ENCODE data around the gene GRB14. TPM values are rescaled to one million over a fixed set of nuclear protein-coding genes. Genes with fewer than 3 reads are reported as not detected.

Gene GRB14
- total RNA-seq, 1 donor from 2014 or later = 11.1 TPM

- Histone ChIP-seq H3K9me3 (ENCODE audit: insufficient read depth, low read depth, low read length) (no peaks in the 10 kb centered on the region), H3K27ac (ENCODE audit: low read depth, low read length) (no peak overlapping the region), H2AFZ (ENCODE audit: low read depth, low read length) (no peak overlapping the region), H3K4me2 (ENCODE audit: low read length) (no peak overlapping the region), H3K9ac (ENCODE audit: low read length) (no peak overlapping the region), H4K20me1 (ENCODE audit: insufficient read depth, low read length) (no peaks in the 10 kb centered on the region), H3K36me3 (ENCODE audit: insufficient read depth, low read length) (no peaks in the 10 kb centered on the region), H3K4me1 (ENCODE audit: insufficient read depth, low read length) (no peaks in the 10 kb centered on the region), H3K27me3 (ENCODE audit: insufficient read depth, low read length) (no peaks in the 10 kb centered on the region), H3K79me2 (ENCODE audit: insufficient read depth, low read length) (no peaks in the 10 kb centered on the region), H3K4me3 (ENCODE audit: insufficient read depth, low read depth, low read length) (no peak overlapping the region)
- TF ChIP-seq, protein P1, sequence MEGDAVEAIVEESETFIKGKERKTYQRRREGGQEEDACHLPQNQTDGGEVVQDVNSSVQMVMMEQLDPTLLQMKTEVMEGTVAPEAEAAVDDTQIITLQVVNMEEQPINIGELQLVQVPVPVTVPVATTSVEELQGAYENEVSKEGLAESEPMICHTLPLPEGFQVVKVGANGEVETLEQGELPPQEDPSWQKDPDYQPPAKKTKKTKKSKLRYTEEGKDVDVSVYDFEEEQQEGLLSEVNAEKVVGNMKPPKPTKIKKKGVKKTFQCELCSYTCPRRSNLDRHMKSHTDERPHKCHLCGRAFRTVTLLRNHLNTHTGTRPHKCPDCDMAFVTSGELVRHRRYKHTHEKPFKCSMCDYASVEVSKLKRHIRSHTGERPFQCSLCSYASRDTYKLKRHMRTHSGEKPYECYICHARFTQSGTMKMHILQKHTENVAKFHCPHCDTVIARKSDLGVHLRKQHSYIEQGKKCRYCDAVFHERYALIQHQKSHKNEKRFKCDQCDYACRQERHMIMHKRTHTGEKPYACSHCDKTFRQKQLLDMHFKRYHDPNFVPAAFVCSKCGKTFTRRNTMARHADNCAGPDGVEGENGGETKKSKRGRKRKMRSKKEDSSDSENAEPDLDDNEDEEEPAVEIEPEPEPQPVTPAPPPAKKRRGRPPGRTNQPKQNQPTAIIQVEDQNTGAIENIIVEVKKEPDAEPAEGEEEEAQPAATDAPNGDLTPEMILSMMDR (IDR thresholded peaks at IDR 0.05; ENCODE audit: insufficient read depth, low read depth, low read length) = no peak
- no peak for TF ChIP-seq EZH2 (IDR thresholded peaks at IDR 0.05; ENCODE audit: insufficient read depth, low read length)
- Mint-ChIP-seq H3K4me1 (ENCODE audit: low read depth, unreplicated experiment) (no peaks in the 10 kb centered on the region), H3K36me3 (ENCODE audit: low read depth, unreplicated experiment) (no peaks in the 10 kb centered on the region), H3K4me3 (ENCODE audit: unreplicated experiment) (no peak overlapping the region), H3K27me3 (ENCODE audit: low read depth, unreplicated experiment) (no peaks in the 10 kb centered on the region), H3K27ac (ENCODE audit: unreplicated experiment) (no peak overlapping the region), H3K9me3 (ENCODE audit: unreplicated experiment) (no peaks in the 10 kb centered on the region)
- no peak for FAIRE-seq
- no peak for DNase-seq (ENCODE audit: low read depth)
Observed at GRCh38 chr2:164560902-164561301, 60.4 kb downstream of the GRB14 start.

- Histone ChIP-seq H3K9me3 (ENCODE audit: insufficient read depth, low read depth, low read length) (no peaks in the 10 kb centered on the region), H3K27ac (ENCODE audit: low read depth, low read length) (no peak overlapping the region), H3K27me3 (ENCODE audit: insufficient read depth, low read length) (no peaks in the 10 kb centered on the region), H3K4me1 (ENCODE audit: insufficient read depth, low read length) (no peaks in the 10 kb centered on the region), H2AFZ (ENCODE audit: low read depth, low read length) (no peak overlapping the region), H3K4me3 (ENCODE audit: insufficient read depth, low read depth, low read length) (no peak overlapping the region), H3K4me2 (ENCODE audit: low read length) (no peak overlapping the region), H3K36me3 (ENCODE audit: insufficient read depth, low read length) (no peaks in the 10 kb centered on the region), H3K79me2 (ENCODE audit: insufficient read depth, low read length) (no peaks in the 10 kb centered on the region), H4K20me1 (ENCODE audit: insufficient read depth, low read length) (no peaks in the 10 kb centered on the region), H3K9ac (ENCODE audit: low read length) (no peak overlapping the region)
- no peak for FAIRE-seq
- no peaks in the 10 kb centered on the region for H3K4me1 Mint-ChIP-seq (ENCODE audit: low read depth, unreplicated experiment)
- H3K4me3 Mint-ChIP-seq (ENCODE audit: unreplicated experiment) = no peak overlapping the region
- H3K27me3 Mint-ChIP-seq (ENCODE audit: low read depth, unreplicated experiment) = no peaks in the 10 kb centered on the region
- DNase-seq (ENCODE audit: low read depth) = peak; percentile 3
- no peak overlapping the region for H3K27ac Mint-ChIP-seq (ENCODE audit: unreplicated experiment)
- no peaks in the 10 kb centered on the region for H3K36me3 Mint-ChIP-seq (ENCODE audit: low read depth, unreplicated experiment)
- no peaks in the 10 kb centered on the region for H3K9me3 Mint-ChIP-seq (ENCODE audit: unreplicated experiment)
- TF ChIP-seq, protein P1 (IDR thresholded peaks at IDR 0.05; ENCODE audit: insufficient read depth, low read depth, low read length) = peak; percentile 81
- no peak for TF ChIP-seq EZH2 (IDR thresholded peaks at IDR 0.05; ENCODE audit: insufficient read depth, low read length)
Observed at GRCh38 chr2:164560181-164560792, 61.0 kb downstream of the GRB14 start.

DNA sequence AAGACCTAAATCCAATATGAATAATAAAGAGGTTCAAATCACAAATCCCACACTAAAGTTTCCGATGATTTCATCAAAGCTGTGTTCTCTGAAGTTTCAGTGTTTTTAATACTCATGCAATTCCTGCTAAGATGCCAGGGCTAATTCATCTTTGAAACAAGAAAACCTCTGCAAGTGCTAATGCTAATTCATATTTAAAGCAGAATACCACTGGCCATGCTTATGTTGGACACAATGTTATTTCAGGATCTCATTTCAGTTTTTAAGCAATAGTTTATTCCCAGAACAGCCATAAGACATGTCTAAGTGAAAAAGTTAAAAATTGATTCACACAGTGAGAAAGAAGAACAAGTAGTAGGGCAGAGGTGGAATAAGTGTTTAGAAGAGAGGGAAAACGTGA lies 62.8 kb downstream of the GRB14 start:
- H3K27me3 Mint-ChIP-seq (ENCODE audit: low read depth, unreplicated experiment) = no peaks in the 10 kb centered on the region
- no peaks in the 10 kb centered on the region for H3K36me3 ChIP-seq (ENCODE audit: insufficient read depth, low read length)
- DNase-seq (ENCODE audit: low read depth) = no peak
- H3K9me3 ChIP-seq (ENCODE audit: insufficient read depth, low read depth, low read length) = no peaks in the 10 kb centered on the region
- H3K79me2 ChIP-seq (ENCODE audit: insufficient read depth, low read length) = no peaks in the 10 kb centered on the region
- FAIRE-seq = no peak
- TF ChIP-seq EZH2 (IDR thresholded peaks at IDR 0.05; ENCODE audit: insufficient read depth, low read length) = no peak
- TF ChIP-seq, protein P1 (IDR thresholded peaks at IDR 0.05; ENCODE audit: insufficient read depth, low read depth, low read length) = no peak
- no peak overlapping the region for H3K4me2 ChIP-seq (ENCODE audit: low read length)
- no peaks in the 10 kb centered on the region for H4K20me1 ChIP-seq (ENCODE audit: insufficient read depth, low read length)
- H2AFZ ChIP-seq (ENCODE audit: low read depth, low read length) = no peak overlapping the region
- no peaks in the 10 kb centered on the region for H3K36me3 Mint-ChIP-seq (ENCODE audit: low read depth, unreplicated experiment)
- H3K27me3 ChIP-seq (ENCODE audit: insufficient read depth, low read length) = no peaks in the 10 kb centered on the region
- peaks cover 2% of the 10 kb centered on the region for H3K4me1 Mint-ChIP-seq (ENCODE audit: low read depth, unreplicated experiment)
- no peak overlapping the region for H3K4me3 ChIP-seq (ENCODE audit: insufficient read depth, low read depth, low read length)
- H3K9ac ChIP-seq (ENCODE audit: low read length) = no peak overlapping the region
- H3K4me1 ChIP-seq (ENCODE audit: insufficient read depth, low read length) = no peaks in the 10 kb centered on the region
- no peak overlapping the region for H3K27ac Mint-ChIP-seq (ENCODE audit: unreplicated experiment)
- no peaks in the 10 kb centered on the region for H3K9me3 Mint-ChIP-seq (ENCODE audit: unreplicated experiment)
- no peak overlapping the region for H3K27ac ChIP-seq (ENCODE audit: low read depth, low read length)
- no peak overlapping the region for H3K4me3 Mint-ChIP-seq (ENCODE audit: unreplicated experiment)
